ENCODE measurements around the gene ZNF771. TPM values are rescaled to one million over a fixed set of nuclear protein-coding genes. Genes with fewer than 3 reads are reported as not detected.
A peak's percentile ranks its signal among the peaks of the same experiment; 100 is the strongest.

The ZNF771 gene
- total and polyA plus RNA-seq, 2 experiments from 2014 or later, result 10.8 to 12.0 TPM

DNA sequence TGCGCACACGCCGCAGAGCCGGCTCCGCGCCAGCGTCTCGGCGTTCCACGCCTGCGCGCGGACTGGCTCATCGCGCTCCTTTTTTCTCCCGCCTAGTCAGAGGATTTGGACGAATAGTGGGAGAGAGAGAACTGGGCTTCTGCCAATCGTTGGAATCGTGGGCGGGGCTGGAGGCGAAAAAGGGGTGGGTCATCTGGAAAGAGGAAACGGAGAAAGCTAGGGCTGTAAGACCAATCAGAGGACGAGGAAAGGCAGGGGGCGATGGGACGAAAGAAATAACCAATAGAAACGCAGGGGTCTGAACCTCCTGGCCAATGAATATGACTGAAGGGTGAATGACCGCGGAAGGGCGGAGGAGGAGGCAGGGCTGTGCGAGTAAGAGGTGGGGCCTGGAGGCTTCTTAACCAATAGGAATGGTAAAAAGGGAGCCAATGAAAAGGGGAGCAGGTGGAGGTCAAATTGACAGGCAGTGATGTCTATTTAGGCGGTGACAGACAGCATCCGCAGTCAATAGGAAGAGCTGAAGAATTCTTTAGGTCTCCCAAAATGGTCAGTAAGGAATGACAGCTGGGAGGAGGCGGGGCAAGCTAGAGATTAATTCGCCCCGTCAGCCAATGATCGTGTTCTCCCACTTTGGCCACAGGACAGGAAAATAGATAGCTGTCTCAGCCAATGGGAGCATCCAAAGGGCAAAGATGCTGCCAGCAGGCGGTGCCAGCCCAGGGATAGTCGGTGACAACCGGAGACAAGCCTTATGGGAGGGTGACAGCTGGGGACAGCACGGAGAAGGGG, 36.8 kb upstream of the ZNF771 start, which contains the start of gene TBC1D10B:
Gene TBC1D10B, minus strand, starts transcription at position 39 of the 792 bp plus-strand sequence. CDS start 311 bp downstream, outside the sequence.
- H3K27ac Mint-ChIP-seq, result peak within 1 kb of the TSS; percentile 79
- DNase-seq (ENCODE audit: low spot score) (peak; percentile 100), ATAC-seq (peak; percentile 85)
- H3K9me3 Mint-ChIP-seq, result no peaks in the 10 kb centered on the region
- peaks cover 37% of the 10 kb centered on the region for H3K4me1 Mint-ChIP-seq
- Histone ChIP-seq H3K4me1 (ENCODE audit: insufficient read depth) (peaks cover 11% of the 10 kb centered on the region), H3K4me3 (peak within 1 kb of the TSS; percentile 85), H3K27ac (ENCODE audit: low read depth) (no peak within 1 kb of the TSS), H3K4me2 (peak within 1 kb of the TSS; percentile 98), H3F3A (replicated peaks; ENCODE audit: low read depth) (no peaks in the 10 kb centered on the region), H4K20me1 (replicated peaks; ENCODE audit: insufficient read depth) (peaks cover 7% of the 10 kb centered on the region; the same call in 1 of the 2 replicates), H3K9me2 (ENCODE audit: insufficient read depth) (no peaks in the 10 kb centered on the region), H3K27me3 (ENCODE audit: insufficient read depth) (no peaks in the 10 kb centered on the region), H2AFZ (no peak within 1 kb of the TSS), H3K79me2 (replicated peaks; ENCODE audit: insufficient read depth) (peaks cover 33% of the 10 kb centered on the region), H3K36me3 (ENCODE audit: insufficient read depth) (no peaks in the 10 kb centered on the region)
- H3K27me3 Mint-ChIP-seq (ENCODE audit: insufficient read depth, low read depth, poor library complexity), result peaks cover 20% of the 10 kb centered on the region
- peak within 1 kb of the TSS; percentile 78 for H3K4me3 Mint-ChIP-seq
- peaks cover 5% of the 10 kb centered on the region; the same call in 2 of the 3 replicates for H3K36me3 Mint-ChIP-seq (ENCODE audit: low read depth)
- TF ChIP-seq NANOG (IDR thresholded peaks at IDR 0.05; ENCODE audit: borderline replicate concordance) (no peak), EZH2 (IDR thresholded peaks at IDR 0.05; ENCODE audit: low read depth, unreplicated experiment) (no peak), JUNB (IDR thresholded peaks at IDR 0.05; ENCODE audit: unreplicated experiment) (no peak), STAT1 (IDR thresholded peaks at IDR 0.05; ENCODE audit: unreplicated experiment) (no peak), ZNF114 (CRISPR knock-in tag; IDR thresholded peaks at IDR 0.05) (no peak), ZNF331 (CRISPR knock-in tag; IDR thresholded peaks at IDR 0.05; ENCODE audit: low read depth) (no peak), EZH2phosphoT487 (IDR thresholded peaks at IDR 0.05; ENCODE audit: unreplicated experiment) (no peak), POLR2AphosphoS5 (IDR thresholded peaks at IDR 0.05; ENCODE audit: low read depth) (peak; percentile 43; the same call in 1 of the 2 replicates), CREB1 (CRISPR knock-in tag; IDR thresholded peaks at IDR 0.05; ENCODE audit: low read depth) (peak; percentile 80)
- TF ChIP-seq, protein P1, sequence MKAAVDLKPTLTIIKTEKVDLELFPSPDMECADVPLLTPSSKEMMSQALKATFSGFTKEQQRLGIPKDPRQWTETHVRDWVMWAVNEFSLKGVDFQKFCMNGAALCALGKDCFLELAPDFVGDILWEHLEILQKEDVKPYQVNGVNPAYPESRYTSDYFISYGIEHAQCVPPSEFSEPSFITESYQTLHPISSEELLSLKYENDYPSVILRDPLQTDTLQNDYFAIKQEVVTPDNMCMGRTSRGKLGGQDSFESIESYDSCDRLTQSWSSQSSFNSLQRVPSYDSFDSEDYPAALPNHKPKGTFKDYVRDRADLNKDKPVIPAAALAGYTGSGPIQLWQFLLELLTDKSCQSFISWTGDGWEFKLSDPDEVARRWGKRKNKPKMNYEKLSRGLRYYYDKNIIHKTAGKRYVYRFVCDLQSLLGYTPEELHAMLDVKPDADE (IDR thresholded peaks at IDR 0.05), result no peak
- TF ChIP-seq, protein P2, sequence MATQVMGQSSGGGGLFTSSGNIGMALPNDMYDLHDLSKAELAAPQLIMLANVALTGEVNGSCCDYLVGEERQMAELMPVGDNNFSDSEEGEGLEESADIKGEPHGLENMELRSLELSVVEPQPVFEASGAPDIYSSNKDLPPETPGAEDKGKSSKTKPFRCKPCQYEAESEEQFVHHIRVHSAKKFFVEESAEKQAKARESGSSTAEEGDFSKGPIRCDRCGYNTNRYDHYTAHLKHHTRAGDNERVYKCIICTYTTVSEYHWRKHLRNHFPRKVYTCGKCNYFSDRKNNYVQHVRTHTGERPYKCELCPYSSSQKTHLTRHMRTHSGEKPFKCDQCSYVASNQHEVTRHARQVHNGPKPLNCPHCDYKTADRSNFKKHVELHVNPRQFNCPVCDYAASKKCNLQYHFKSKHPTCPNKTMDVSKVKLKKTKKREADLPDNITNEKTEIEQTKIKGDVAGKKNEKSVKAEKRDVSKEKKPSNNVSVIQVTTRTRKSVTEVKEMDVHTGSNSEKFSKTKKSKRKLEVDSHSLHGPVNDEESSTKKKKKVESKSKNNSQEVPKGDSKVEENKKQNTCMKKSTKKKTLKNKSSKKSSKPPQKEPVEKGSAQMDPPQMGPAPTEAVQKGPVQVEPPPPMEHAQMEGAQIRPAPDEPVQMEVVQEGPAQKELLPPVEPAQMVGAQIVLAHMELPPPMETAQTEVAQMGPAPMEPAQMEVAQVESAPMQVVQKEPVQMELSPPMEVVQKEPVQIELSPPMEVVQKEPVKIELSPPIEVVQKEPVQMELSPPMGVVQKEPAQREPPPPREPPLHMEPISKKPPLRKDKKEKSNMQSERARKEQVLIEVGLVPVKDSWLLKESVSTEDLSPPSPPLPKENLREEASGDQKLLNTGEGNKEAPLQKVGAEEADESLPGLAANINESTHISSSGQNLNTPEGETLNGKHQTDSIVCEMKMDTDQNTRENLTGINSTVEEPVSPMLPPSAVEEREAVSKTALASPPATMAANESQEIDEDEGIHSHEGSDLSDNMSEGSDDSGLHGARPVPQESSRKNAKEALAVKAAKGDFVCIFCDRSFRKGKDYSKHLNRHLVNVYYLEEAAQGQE (IDR thresholded peaks at IDR 0.05; ENCODE audit: unreplicated experiment), result no peak
- TF ChIP-seq, protein P3, sequence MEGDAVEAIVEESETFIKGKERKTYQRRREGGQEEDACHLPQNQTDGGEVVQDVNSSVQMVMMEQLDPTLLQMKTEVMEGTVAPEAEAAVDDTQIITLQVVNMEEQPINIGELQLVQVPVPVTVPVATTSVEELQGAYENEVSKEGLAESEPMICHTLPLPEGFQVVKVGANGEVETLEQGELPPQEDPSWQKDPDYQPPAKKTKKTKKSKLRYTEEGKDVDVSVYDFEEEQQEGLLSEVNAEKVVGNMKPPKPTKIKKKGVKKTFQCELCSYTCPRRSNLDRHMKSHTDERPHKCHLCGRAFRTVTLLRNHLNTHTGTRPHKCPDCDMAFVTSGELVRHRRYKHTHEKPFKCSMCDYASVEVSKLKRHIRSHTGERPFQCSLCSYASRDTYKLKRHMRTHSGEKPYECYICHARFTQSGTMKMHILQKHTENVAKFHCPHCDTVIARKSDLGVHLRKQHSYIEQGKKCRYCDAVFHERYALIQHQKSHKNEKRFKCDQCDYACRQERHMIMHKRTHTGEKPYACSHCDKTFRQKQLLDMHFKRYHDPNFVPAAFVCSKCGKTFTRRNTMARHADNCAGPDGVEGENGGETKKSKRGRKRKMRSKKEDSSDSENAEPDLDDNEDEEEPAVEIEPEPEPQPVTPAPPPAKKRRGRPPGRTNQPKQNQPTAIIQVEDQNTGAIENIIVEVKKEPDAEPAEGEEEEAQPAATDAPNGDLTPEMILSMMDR (conservative IDR thresholded peaks at IDR 0.05; ENCODE audit: low read depth in 2 of 2), result 0 out of 4 replicates have a peak, but pooled peaks of 1 of the 2 experiments have one; percentile 26
- TF ChIP-seq, protein P4, sequence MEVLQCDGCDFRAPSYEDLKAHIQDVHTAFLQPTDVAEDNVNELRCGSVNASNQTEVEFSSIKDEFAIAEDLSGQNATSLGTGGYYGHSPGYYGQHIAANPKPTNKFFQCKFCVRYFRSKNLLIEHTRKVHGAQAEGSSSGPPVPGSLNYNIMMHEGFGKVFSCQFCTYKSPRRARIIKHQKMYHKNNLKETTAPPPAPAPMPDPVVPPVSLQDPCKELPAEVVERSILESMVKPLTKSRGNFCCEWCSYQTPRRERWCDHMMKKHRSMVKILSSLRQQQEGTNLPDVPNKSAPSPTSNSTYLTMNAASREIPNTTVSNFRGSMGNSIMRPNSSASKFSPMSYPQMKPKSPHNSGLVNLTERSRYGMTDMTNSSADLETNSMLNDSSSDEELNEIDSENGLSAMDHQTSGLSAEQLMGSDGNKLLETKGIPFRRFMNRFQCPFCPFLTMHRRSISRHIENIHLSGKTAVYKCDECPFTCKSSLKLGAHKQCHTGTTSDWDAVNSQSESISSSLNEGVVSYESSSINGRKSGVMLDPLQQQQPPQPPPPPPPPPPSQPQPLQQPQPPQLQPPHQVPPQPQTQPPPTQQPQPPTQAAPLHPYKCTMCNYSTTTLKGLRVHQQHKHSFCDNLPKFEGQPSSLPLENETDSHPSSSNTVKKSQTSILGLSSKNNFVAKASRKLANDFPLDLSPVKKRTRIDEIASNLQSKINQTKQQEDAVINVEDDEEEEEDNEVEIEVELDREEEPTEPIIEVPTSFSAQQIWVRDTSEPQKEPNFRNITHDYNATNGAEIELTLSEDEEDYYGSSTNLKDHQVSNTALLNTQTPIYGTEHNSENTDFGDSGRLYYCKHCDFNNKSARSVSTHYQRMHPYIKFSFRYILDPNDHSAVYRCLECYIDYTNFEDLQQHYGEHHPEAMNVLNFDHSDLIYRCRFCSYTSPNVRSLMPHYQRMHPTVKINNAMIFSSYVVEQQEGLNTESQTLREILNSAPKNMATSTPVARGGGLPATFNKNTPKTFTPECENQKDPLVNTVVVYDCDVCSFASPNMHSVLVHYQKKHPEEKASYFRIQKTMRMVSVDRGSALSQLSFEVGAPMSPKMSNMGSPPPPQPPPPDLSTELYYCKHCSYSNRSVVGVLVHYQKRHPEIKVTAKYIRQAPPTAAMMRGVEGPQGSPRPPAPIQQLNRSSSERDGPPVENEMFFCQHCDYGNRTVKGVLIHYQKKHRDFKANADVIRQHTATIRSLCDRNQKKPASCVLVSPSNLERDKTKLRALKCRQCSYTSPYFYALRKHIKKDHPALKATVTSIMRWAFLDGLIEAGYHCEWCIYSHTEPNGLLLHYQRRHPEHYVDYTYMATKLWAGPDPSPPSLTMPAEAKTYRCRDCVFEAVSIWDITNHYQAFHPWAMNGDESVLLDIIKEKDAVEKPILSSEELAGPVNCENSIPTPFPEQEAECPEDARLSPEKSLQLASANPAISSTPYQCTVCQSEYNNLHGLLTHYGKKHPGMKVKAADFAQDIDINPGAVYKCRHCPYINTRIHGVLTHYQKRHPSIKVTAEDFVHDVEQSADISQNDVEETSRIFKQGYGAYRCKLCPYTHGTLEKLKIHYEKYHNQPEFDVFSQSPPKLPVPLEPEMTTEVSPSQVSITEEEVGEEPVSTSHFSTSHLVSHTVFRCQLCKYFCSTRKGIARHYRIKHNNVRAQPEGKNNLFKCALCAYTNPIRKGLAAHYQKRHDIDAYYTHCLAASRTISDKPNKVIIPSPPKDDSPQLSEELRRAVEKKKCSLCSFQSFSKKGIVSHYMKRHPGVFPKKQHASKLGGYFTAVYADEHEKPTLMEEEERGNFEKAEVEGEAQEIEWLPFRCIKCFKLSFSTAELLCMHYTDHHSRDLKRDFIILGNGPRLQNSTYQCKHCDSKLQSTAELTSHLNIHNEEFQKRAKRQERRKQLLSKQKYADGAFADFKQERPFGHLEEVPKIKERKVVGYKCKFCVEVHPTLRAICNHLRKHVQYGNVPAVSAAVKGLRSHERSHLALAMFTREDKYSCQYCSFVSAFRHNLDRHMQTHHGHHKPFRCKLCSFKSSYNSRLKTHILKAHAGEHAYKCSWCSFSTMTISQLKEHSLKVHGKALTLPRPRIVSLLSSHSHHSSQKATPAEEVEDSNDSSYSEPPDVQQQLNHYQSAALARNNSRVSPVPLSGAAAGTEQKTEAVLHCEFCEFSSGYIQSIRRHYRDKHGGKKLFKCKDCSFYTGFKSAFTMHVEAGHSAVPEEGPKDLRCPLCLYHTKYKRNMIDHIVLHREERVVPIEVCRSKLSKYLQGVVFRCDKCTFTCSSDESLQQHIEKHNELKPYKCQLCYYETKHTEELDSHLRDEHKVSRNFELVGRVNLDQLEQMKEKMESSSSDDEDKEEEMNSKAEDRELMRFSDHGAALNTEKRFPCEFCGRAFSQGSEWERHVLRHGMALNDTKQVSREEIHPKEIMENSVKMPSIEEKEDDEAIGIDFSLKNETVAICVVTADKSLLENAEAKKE (CRISPR knock-in tag; IDR thresholded peaks at IDR 0.05), result no peak
